IMR-90 (cell line): Measurements from ENCODE around the gene OR5C1.

Source experiments
- BHLHE40 ChIP-seq: fragments of 150-350 bp; IDR thresholded peaks from 2 replicates; pipeline ENCODE4 v1.6.1; 2016; ENCODE audit warnings: mild to moderate bottlenecking, low read depth, low read length
- CEBPB ChIP-seq: IDR thresholded peaks from 2 replicates; pipeline ENCODE4 v1.6.1; 2012; ENCODE audit warnings: low read depth, low read length, improper control_type of control experiment
- CHD1 ChIP-seq: IDR thresholded peaks from 2 replicates; pipeline ENCODE4 v1.6.1; 2012; ENCODE audit warnings: low read depth, low read length, improper control_type of control experiment
- FOS ChIP-seq: fragments of 150-350 bp; IDR thresholded peaks from 2 replicates; pipeline ENCODE4 v1.6.1; 2016; ENCODE audit warnings: low read depth, low read length
- MAFK ChIP-seq: IDR thresholded peaks from 2 replicates; pipeline ENCODE4 v1.6.1; 2012; ENCODE audit warnings: low read depth, low read length, improper control_type of control experiment
- MAZ ChIP-seq: IDR thresholded peaks from 2 replicates; pipeline ENCODE4 v1.6.1; 2012; ENCODE audit warnings: low read depth, mild to moderate bottlenecking, low read length, improper control_type of control experiment, moderate library complexity, borderline replicate concordance
- NFE2L2 ChIP-seq: fragments of 150-350 bp; IDR thresholded peaks from 2 replicates; pipeline ENCODE4 v1.6.1; 2016; ENCODE audit warnings: low read depth, mild to moderate bottlenecking, low read length
- POLR2A ChIP-seq: IDR thresholded peaks from 2 replicates; pipeline ENCODE4 v1.6.1; 2012; ENCODE audit warnings: mild to moderate bottlenecking, low read depth, low read length
- RAD21 ChIP-seq: IDR thresholded peaks from 2 replicates; pipeline ENCODE4 v1.6.1; 2012; ENCODE audit warnings: low read length, improper control_type of control experiment
- RFX5 ChIP-seq: IDR thresholded peaks from 2 replicates; pipeline ENCODE4 v1.8.0; 2012; ENCODE audit warnings: low read depth, mild to moderate bottlenecking, low read length, moderate library complexity
- TF ChIP-seq, protein P1 (sequence below): conservative IDR thresholded peaks from 2 replicates; pipeline ENCODE4 v1.5.1; 2012; ENCODE audit warnings: mild to moderate bottlenecking, low read depth, low read length, improper control_type of control experiment
- TF ChIP-seq, protein P2 (sequence below): fragments of 150-350 bp; IDR thresholded peaks from 2 replicates; pipeline ENCODE4 v1.6.1; 2017; ENCODE audit warnings: mild to moderate bottlenecking, antibody characterized with exemption, low read length, low read depth
- TF ChIP-seq, protein P3 (sequence below): fragments of 150-350 bp; IDR thresholded peaks from 2 replicates; pipeline ENCODE4 v1.6.1; 2016; ENCODE audit warnings: low read depth, mild to moderate bottlenecking, low read length, moderate library complexity, borderline replicate concordance

DNA sequence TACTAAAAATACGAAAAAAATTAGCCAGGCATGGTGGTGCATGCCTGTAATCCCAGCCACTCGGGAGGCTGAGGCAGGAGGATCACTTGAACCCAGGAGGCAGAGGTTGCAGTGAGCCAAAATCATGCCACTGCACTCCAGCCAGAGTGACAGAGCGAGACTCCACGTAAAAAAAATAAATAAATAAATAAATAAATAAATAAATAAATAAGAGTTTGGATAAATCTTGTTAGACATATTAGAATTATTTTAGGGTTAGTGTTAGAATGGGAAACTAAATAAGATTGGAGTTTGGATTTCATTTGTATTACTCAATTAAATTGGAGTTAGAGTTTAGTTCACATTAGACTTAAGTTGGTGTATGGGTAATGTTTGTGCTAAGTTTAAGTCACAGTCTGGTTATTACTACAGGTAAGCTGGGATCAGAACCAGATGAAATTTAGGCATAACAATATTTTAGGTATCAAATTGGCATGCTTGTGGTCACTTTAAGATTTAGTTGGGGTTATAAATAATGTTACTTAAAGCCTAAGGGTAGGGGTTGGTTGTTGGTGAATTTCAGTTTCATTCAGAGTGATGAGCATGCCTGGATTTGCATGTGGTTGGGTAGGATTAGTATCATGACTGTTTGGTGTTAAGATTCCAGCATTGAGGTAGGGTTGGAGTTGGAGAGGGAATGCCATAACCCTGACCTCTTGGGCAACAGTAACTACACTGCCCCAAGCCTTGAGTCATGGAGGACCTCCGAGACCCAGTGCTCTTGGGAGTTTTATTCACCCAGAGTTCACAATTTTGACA, 3.3 kb downstream of the OR5C1 start:
- TF ChIP-seq, protein P1, sequence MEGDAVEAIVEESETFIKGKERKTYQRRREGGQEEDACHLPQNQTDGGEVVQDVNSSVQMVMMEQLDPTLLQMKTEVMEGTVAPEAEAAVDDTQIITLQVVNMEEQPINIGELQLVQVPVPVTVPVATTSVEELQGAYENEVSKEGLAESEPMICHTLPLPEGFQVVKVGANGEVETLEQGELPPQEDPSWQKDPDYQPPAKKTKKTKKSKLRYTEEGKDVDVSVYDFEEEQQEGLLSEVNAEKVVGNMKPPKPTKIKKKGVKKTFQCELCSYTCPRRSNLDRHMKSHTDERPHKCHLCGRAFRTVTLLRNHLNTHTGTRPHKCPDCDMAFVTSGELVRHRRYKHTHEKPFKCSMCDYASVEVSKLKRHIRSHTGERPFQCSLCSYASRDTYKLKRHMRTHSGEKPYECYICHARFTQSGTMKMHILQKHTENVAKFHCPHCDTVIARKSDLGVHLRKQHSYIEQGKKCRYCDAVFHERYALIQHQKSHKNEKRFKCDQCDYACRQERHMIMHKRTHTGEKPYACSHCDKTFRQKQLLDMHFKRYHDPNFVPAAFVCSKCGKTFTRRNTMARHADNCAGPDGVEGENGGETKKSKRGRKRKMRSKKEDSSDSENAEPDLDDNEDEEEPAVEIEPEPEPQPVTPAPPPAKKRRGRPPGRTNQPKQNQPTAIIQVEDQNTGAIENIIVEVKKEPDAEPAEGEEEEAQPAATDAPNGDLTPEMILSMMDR, result no peak
- TF ChIP-seq POLR2A (no peak), BHLHE40 (no peak), CEBPB (no peak), RAD21 (no peak), MAZ (no peak), NFE2L2 (no peak), MAFK (no peak), CHD1 (no peak), FOS (no peak), RFX5 (no peak)
- TF ChIP-seq, protein P2, sequence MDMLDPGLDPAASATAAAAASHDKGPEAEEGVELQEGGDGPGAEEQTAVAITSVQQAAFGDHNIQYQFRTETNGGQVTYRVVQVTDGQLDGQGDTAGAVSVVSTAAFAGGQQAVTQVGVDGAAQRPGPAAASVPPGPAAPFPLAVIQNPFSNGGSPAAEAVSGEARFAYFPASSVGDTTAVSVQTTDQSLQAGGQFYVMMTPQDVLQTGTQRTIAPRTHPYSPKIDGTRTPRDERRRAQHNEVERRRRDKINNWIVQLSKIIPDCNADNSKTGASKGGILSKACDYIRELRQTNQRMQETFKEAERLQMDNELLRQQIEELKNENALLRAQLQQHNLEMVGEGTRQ, result no peak
- TF ChIP-seq, protein P3, sequence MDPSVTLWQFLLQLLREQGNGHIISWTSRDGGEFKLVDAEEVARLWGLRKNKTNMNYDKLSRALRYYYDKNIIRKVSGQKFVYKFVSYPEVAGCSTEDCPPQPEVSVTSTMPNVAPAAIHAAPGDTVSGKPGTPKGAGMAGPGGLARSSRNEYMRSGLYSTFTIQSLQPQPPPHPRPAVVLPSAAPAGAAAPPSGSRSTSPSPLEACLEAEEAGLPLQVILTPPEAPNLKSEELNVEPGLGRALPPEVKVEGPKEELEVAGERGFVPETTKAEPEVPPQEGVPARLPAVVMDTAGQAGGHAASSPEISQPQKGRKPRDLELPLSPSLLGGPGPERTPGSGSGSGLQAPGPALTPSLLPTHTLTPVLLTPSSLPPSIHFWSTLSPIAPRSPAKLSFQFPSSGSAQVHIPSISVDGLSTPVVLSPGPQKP, result no peak
